GM19463 (cell line): ENCODE measurements around the gene AGAP1.

Source experiments
- ATAC-seq: cut with Tn5 transposase; IDR thresholded peaks from one replicate; pipeline ENCODE4 v1.9.1; 2021; ENCODE audit warnings: mild to moderate bottlenecking, moderate library complexity; ENCODE audit not compliant: unreplicated experiment

Gene AGAP1

GRCh38 chr2:235486729-235487128 is 7.1 kb upstream of the AGAP1 start:
- no peak for ATAC-seq

GRCh38 chr2:235489897-235490296 is 3.9 kb upstream of the AGAP1 start:
- no peak for ATAC-seq

- no peak for ATAC-seq
Observed at GRCh38 chr2:235492850-235493344, 946 bp upstream of the AGAP1 start.

- no peak for ATAC-seq
Observed at GRCh38 chr2:235493402-235493774, 455 bp upstream of the AGAP1 start.

GRCh38 chr2:235494716-235495372 is 1.0 kb downstream of the AGAP1 start:
- no peak for ATAC-seq

- no peak for ATAC-seq
Observed at GRCh38 chr2:235495373-235496238, 1.8 kb downstream of the AGAP1 start.

- no peak for ATAC-seq
Observed at GRCh38 chr2:235496239-235496621, 2.4 kb downstream of the AGAP1 start.

- ATAC-seq: no peak
Observed at GRCh38 chr2:235497096-235497495, 3.3 kb downstream of the AGAP1 start.

GRCh38 chr2:235498541-235498940 is 4.7 kb downstream of the AGAP1 start:
- ATAC-seq: no peak

- ATAC-seq: no peak
Observed at GRCh38 chr2:235498946-235499812, 5.3 kb downstream of the AGAP1 start.

- ATAC-seq: no peak
Observed at GRCh38 chr2:235500110-235500760, 6.4 kb downstream of the AGAP1 start.

- no peak for ATAC-seq
Observed at GRCh38 chr2:235500761-235501672, 7.2 kb downstream of the AGAP1 start.

GRCh38 chr2:235501673-235502031 is 7.8 kb downstream of the AGAP1 start:
- ATAC-seq: no peak

GRCh38 chr2:235502336-235502735 is 8.5 kb downstream of the AGAP1 start:
- no peak for ATAC-seq

GRCh38 chr2:235504441-235505180 is 10.8 kb downstream of the AGAP1 start:
- ATAC-seq: no peak

GRCh38 chr2:235505181-235505741 is 11.4 kb downstream of the AGAP1 start:
- no peak for ATAC-seq

GRCh38 chr2:235506291-235506996 is 12.6 kb downstream of the AGAP1 start:
- no peak for ATAC-seq

- ATAC-seq: no peak
Observed at GRCh38 chr2:235506997-235507615, 13.3 kb downstream of the AGAP1 start.
